Activated naive CD4-positive, alpha-beta T cell treated with anti-CD3 and anti-CD28 coated beads, Interleukin-2, amount 10 ng/mL, durations not matched to agents 7 days and 5 days (primary cell): ENCODE results near the gene MTPN.
A peak's percentile ranks its signal among the peaks of the same experiment; 100 is the strongest.

ENCODE experiments used
- CTCF ChIA-PET: fragments of 350-600 bp; sonication (Branson Sonifier 250); formaldehyde crosslinking; loops from one replicate; lab custom pipeline; 2021; ENCODE audit warnings: antibody characterized with exemption; lab: Charles Lee
- DNase-seq: peaks from one replicate; pipeline ENCODE4 v3.0.0-alpha.2; 2020
- H3K27ac Mint-ChIP-seq: one replicate; pipeline ENCODE4 v1.8.0; 2021; ENCODE audit warnings: mild to moderate bottlenecking, moderate library complexity, mixed read lengths
- H3K27me3 Mint-ChIP-seq: one replicate; pipeline ENCODE4 v1.8.0; 2021; ENCODE audit warnings: mild to moderate bottlenecking, mixed read lengths
- H3K36me3 Mint-ChIP-seq: one replicate; pipeline ENCODE4 v1.8.0; 2021; ENCODE audit warnings: mixed read lengths
- H3K4me1 Mint-ChIP-seq: one replicate; pipeline ENCODE4 v1.8.0; 2021; ENCODE audit warnings: mixed read lengths
- H3K4me3 Mint-ChIP-seq: one replicate; pipeline ENCODE4 v1.8.0; 2021; ENCODE audit warnings: mild to moderate bottlenecking, moderate library complexity, mixed read lengths
- H3K9me3 Mint-ChIP-seq: one replicate; pipeline ENCODE4 v1.8.0; 2021; ENCODE audit warnings: mixed read lengths

MTPN gene

GRCh38 chr7:135957627-135958026, 19.5 kb downstream of the MTPN start:
- CTCF ChIA-PET, result no interaction called here
- Mint-ChIP-seq H3K27me3 (no peaks in the 10 kb centered on the region), H3K4me1 (peaks cover 12% of the 10 kb centered on the region), H3K4me3 (no peak overlapping the region), H3K27ac (no peak overlapping the region), H3K36me3 (peaks cover 37% of the 10 kb centered on the region), H3K9me3 (no peaks in the 10 kb centered on the region)
- DNase-seq, result no peak

DNA sequence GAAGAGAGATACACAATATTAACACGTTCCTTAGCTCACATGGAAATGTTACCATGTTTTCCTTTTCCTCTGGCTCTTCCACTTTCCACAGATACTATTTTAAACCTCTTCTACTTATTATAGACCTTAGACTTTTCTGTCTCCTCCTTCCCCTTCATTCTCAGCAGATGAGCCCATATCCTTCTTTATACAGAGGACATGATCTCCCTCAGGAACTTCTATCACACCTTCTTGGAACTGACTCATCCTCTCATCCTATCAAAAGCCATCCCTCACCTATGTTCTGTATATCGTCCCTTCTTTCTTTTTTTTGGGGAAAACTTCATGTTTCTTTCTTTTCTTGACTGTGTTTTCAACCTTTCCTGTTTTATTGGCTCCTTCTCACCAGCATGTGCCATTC, 20.8 kb downstream of the MTPN start:
- H3K4me1 Mint-ChIP-seq, result peaks cover 8% of the 10 kb centered on the region
- no peak overlapping the region for H3K27ac Mint-ChIP-seq
- no peak overlapping the region for H3K4me3 Mint-ChIP-seq
- H3K9me3 Mint-ChIP-seq, result no peaks in the 10 kb centered on the region
- H3K27me3 Mint-ChIP-seq, result no peaks in the 10 kb centered on the region
- DNase-seq, result no peak
- CTCF ChIA-PET, result interaction anchor here (0.7 kb wide), 1 partner anchor 161 kb away, joined by 3 read pairs; no protein-coding TSS in a partner anchor
- peaks cover 39% of the 10 kb centered on the region for H3K36me3 Mint-ChIP-seq

- peaks cover 9% of the 10 kb centered on the region for H3K4me1 Mint-ChIP-seq
Observed at GRCh38 chr7:135950972-135951371, 26.2 kb downstream of the MTPN start.

GRCh38 chr7:135950429-135950828, 26.7 kb downstream of the MTPN start:
- no peak overlapping the region for H3K27ac Mint-ChIP-seq
- CTCF ChIA-PET, result no interaction called here
- no peak for DNase-seq
- no peak overlapping the region for H3K4me3 Mint-ChIP-seq
- no peaks in the 10 kb centered on the region for H3K9me3 Mint-ChIP-seq
- H3K4me1 Mint-ChIP-seq, result peaks cover 9% of the 10 kb centered on the region
- H3K36me3 Mint-ChIP-seq, result peaks cover 49% of the 10 kb centered on the region
- no peaks in the 10 kb centered on the region for H3K27me3 Mint-ChIP-seq

More at GRCh38 chr7:135950972-135951371, 26.2 kb downstream of the MTPN start:
- H3K27me3 Mint-ChIP-seq, result no peaks in the 10 kb centered on the region
- no peaks in the 10 kb centered on the region for H3K9me3 Mint-ChIP-seq
- CTCF ChIA-PET, result no interaction called here
- H3K27ac Mint-ChIP-seq, result no peak overlapping the region
- DNase-seq, result no peak
- H3K36me3 Mint-ChIP-seq, result peaks cover 48% of the 10 kb centered on the region
- H3K4me3 Mint-ChIP-seq, result no peak overlapping the region

DNA sequence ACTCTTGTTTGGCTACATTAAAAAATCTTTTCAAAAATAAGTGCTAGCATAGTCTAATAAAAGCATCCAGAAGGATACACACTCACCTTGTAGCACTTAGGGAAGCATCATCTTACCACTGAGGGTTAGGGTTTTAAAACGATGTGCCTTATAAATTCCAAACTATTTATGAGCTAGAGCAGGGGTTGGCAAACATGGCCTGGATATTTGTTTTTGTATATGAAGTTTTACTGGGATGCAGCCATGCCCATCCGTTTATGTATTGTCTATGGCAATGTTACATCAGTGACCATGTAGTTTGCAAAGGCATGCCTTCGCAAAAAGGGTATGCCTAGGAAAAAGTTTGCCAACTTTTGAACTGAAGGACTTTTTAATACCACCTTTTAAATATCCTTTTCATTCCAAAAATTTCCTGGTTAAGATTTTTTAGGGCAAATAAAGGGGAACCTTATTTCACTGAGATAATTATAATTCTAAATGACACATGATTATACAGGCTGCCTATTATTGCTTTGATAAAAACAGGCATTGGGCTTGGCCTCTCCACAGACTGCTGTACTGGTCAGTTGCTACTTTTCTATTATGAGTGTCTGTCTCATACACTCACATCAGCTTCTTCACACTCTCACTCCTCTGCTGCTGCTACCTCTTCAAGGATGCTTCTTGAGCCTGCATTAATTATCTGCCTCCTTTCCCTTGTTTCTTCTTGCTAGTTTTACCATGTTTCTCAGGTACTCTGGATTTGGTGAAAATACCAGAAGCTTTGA, 30.7 kb downstream of the MTPN start:
- no peak overlapping the region for H3K27ac Mint-ChIP-seq
- DNase-seq, result no peak
- H3K27me3 Mint-ChIP-seq, result no peaks in the 10 kb centered on the region
- peaks cover 40% of the 10 kb centered on the region for H3K36me3 Mint-ChIP-seq
- H3K9me3 Mint-ChIP-seq, result no peaks in the 10 kb centered on the region
- peaks cover 2% of the 10 kb centered on the region for H3K4me1 Mint-ChIP-seq
- no peak overlapping the region for H3K4me3 Mint-ChIP-seq
- CTCF ChIA-PET, result no interaction called here

DNA sequence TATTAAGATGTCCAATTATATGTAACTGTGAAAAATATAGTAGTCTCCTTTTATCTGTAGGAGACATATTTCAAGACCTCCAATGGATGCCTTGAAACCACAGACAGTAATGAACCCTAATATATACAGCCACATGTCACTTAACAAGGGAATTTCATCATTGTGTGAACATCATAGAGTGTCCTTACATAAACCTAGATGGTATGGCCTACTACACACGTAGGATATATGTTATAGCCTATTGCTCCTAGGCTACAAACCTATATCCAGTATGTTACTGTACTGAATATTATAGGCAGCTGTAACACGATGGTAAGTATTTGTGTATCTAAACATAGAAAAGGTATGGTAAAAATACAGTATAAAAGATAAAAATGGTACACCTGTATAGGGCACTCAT, 32.4 kb downstream of the MTPN start:
- Mint-ChIP-seq H3K36me3 (peaks cover 24% of the 10 kb centered on the region), H3K4me3 (no peak overlapping the region), H3K27me3 (no peaks in the 10 kb centered on the region), H3K9me3 (no peaks in the 10 kb centered on the region), H3K27ac (no peak overlapping the region), H3K4me1 (peaks cover 2% of the 10 kb centered on the region)
- DNase-seq, result no peak
- CTCF ChIA-PET, result no interaction called here

DNA sequence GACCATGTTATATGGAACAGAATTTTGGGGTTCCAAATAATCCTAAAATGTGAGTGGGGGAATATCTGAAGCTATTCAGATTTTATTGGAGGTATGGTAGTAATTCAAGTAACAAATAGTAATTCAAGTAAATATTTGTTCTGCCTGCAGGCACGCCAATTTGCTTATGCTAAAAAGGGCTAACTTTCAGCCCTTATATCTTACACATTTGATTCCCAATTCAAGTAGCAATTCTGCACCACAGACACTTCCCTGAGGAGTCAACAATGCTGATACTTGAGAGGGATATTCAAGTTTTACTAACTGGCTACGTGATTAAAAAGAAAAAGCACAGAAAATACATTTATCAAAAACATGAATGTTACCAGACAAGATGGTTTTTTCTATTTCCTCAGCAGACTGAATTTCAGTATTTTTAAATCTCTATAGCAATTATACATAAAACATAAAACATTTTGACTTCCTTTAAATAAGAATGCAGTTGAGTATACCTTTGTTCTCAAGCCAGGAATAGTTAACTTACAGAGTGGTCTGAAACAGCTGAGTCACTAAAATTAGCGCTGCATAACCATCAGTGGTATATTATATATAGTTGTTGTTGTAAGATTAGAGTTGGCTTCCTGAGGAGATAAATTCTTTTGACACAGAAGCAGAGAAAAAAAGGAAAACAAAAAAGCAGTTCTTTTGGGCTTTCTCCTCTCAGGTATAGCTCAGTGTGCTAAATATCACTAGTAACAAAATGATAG, 33.9 kb downstream of the MTPN start:
- CTCF ChIA-PET, result no interaction called here
- H3K27ac Mint-ChIP-seq, result no peak overlapping the region

GRCh38 chr7:135942614-135943013, 34.5 kb downstream of the MTPN start:
- Mint-ChIP-seq H3K27ac (no peak overlapping the region), H3K4me3 (no peak overlapping the region), H3K9me3 (no peaks in the 10 kb centered on the region), H3K36me3 (peaks cover 18% of the 10 kb centered on the region), H3K4me1 (peaks cover 6% of the 10 kb centered on the region), H3K27me3 (no peaks in the 10 kb centered on the region)
- CTCF ChIA-PET, result no interaction called here
- no peak for DNase-seq

More for the DNA sequence above, 33.9 kb downstream of the MTPN start:
- no peaks in the 10 kb centered on the region for H3K9me3 Mint-ChIP-seq
- peaks cover 20% of the 10 kb centered on the region for H3K36me3 Mint-ChIP-seq
- H3K27me3 Mint-ChIP-seq, result no peaks in the 10 kb centered on the region
- H3K4me3 Mint-ChIP-seq, result no peak overlapping the region
- DNase-seq, result no peak
- peaks cover 6% of the 10 kb centered on the region for H3K4me1 Mint-ChIP-seq

- peaks cover 6% of the 10 kb centered on the region for H3K4me1 Mint-ChIP-seq
- no peak for DNase-seq
- no peaks in the 10 kb centered on the region for H3K9me3 Mint-ChIP-seq
- no peak overlapping the region for H3K4me3 Mint-ChIP-seq
- peaks cover 5% of the 10 kb centered on the region for H3K36me3 Mint-ChIP-seq
- no peaks in the 10 kb centered on the region for H3K27me3 Mint-ChIP-seq
- no peak overlapping the region for H3K27ac Mint-ChIP-seq
- CTCF ChIA-PET, result no interaction called here
Observed at GRCh38 chr7:135940077-135941075, 36.8 kb downstream of the MTPN start.

GRCh38 chr7:135939261-135939812, 37.8 kb downstream of the MTPN start:
- H3K9me3 Mint-ChIP-seq, result no peaks in the 10 kb centered on the region
- H3K27ac Mint-ChIP-seq, result peak overlapping the region; percentile 53
- DNase-seq, result no peak
- H3K36me3 Mint-ChIP-seq, result peaks cover 5% of the 10 kb centered on the region
- no peak overlapping the region for H3K4me3 Mint-ChIP-seq
- H3K4me1 Mint-ChIP-seq, result peaks cover 6% of the 10 kb centered on the region
- H3K27me3 Mint-ChIP-seq, result no peaks in the 10 kb centered on the region
- CTCF ChIA-PET, result no interaction called here

GRCh38 chr7:135938563-135938962, 38.6 kb downstream of the MTPN start:
- no peak overlapping the region for H3K27ac Mint-ChIP-seq
- H3K4me1 Mint-ChIP-seq, result peaks cover 8% of the 10 kb centered on the region
- H3K4me3 Mint-ChIP-seq, result no peak overlapping the region
- H3K27me3 Mint-ChIP-seq, result no peaks in the 10 kb centered on the region
- CTCF ChIA-PET, result no interaction called here
- no peaks in the 10 kb centered on the region for H3K9me3 Mint-ChIP-seq
- DNase-seq, result no peak
- peaks cover 7% of the 10 kb centered on the region for H3K36me3 Mint-ChIP-seq

DNA sequence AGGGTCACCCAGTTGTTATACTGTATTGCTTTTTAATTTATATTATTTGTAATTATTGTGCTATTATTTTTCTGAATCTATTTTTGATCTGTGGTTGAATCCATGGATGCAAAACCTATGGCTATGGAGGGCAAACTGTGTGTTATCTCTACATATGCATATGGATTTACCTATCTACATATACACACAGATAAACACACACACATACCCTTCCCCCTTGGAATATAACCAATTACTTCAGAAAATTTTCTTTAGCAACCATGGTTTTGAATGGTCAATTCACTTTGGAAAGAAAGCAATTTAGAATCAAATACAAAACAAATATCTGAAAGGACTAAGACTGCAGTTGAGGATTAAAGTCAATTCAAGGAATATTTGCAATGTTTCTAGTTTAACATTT, 39.1 kb downstream of the MTPN start:
- Mint-ChIP-seq H3K27me3 (no peaks in the 10 kb centered on the region), H3K9me3 (no peaks in the 10 kb centered on the region), H3K4me3 (no peak overlapping the region), H3K4me1 (peaks cover 11% of the 10 kb centered on the region), H3K36me3 (peaks cover 7% of the 10 kb centered on the region), H3K27ac (no peak overlapping the region)
- CTCF ChIA-PET, result no interaction called here
- DNase-seq, result no peak

DNA sequence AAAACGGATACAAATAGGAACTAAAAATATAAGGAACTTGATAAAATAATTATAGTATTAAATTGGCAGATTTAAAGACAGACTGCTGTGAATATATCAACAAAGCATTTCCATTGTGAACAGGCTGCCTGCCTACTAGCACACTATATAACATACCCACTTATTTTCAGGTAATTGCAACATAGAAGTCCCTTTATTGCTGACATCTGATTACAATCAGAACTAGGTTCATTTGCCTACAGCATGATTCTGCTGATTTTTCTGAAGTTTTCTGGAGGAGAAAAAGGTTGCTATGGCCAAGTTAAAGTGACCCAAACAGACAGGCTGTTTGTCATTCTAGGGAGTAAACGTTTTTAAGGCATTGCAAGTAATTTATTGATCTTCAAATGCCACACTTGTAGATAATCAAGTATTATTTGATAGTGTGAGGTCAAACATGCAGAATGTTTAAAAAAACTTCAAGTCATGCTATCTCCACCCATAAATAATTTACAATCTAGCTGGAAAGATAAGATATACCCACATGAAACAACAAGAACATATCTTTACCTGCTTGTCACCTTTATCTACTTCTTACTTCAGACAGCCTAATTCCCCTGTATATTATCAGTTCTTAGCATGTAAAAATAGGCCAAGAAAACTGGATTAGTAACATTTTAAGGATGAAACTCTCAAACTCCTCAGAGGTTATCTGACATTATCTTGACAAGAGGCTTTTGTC, 40.5 kb downstream of the MTPN start:
- H3K27ac Mint-ChIP-seq, result no peak overlapping the region
- no peak overlapping the region for H3K4me3 Mint-ChIP-seq
- peaks cover 11% of the 10 kb centered on the region for H3K4me1 Mint-ChIP-seq
- no peaks in the 10 kb centered on the region for H3K9me3 Mint-ChIP-seq
- CTCF ChIA-PET, result no interaction called here
- peaks cover 6% of the 10 kb centered on the region for H3K36me3 Mint-ChIP-seq
- DNase-seq, result no peak
- H3K27me3 Mint-ChIP-seq, result no peaks in the 10 kb centered on the region
